Measurements from ENCODE around the gene APP. TPM values are rescaled to one million over a fixed set of nuclear protein-coding genes. Genes with fewer than 3 reads are reported as not detected.

The APP gene
- total RNA-seq, 2 experiments from 2014 or later: 0.55 TPM; not detected in 1

- intact Hi-C loops (cut with micrococcal nuclease; ENCODE audit: unreplicated experiment): no loop called here
- POLR2A ChIA-PET: no interaction called here
Observed at GRCh38 chr21:26124421-26124833, 46.1 kb downstream of the APP start.

GRCh38 chr21:26123012-26123411 lies 47.6 kb downstream of the APP start:
- Histone ChIP-seq H3K4me3 (ENCODE audit: low read depth, low read length, poor library complexity, severe bottlenecking) (no peak overlapping the region), H3K4me2 (ENCODE audit: low read length) (no peak overlapping the region), H2AFZ (ENCODE audit: low read length) (no peak overlapping the region), H3K36me3 (ENCODE audit: insufficient read depth, low read length) (no peaks in the 10 kb centered on the region), H3K27ac (ENCODE audit: low read depth, low read length, poor library complexity, severe bottlenecking) (no peak overlapping the region), H3K9me3 (ENCODE audit: low read length) (no peaks in the 10 kb centered on the region), H3K9me2 (ENCODE audit: insufficient read depth, low read length) (no peaks in the 10 kb centered on the region), H3K4me1 (ENCODE audit: insufficient read depth, low read length, poor library complexity, severe bottlenecking) (no peaks in the 10 kb centered on the region), H3K79me2 (ENCODE audit: insufficient read depth, low read depth, low read length) (no peaks in the 10 kb centered on the region), H4K20me1 (ENCODE audit: insufficient read depth, low read length) (no peaks in the 10 kb centered on the region)
- POLR2A ChIA-PET: no interaction called here
- CTCF ChIA-PET (ENCODE audit: unreplicated experiment): no interaction called here
- TF ChIP-seq CTCF (conservative IDR thresholded peaks at IDR 0.05; ENCODE audit: low read length): no peak
- TF ChIP-seq EZH2phosphoT487 (IDR thresholded peaks at IDR 0.05; ENCODE audit: borderline replicate concordance, low read depth, low read length): no peak
- no TSS peak for BruUV-seq (replicated peaks)
- intact Hi-C loops (cut with micrococcal nuclease; ENCODE audit: unreplicated experiment): no loop called here
- DNase-seq (ENCODE audit: low spot score): no peak

More at GRCh38 chr21:26124421-26124833, 46.1 kb downstream of the APP start:
- Histone ChIP-seq H3K36me3 (ENCODE audit: insufficient read depth, low read length) (no peaks in the 10 kb centered on the region), H3K27ac (ENCODE audit: low read depth, low read length, poor library complexity, severe bottlenecking) (no peak overlapping the region), H2AFZ (ENCODE audit: low read length) (no peak overlapping the region), H3K9me2 (ENCODE audit: insufficient read depth, low read length) (no peaks in the 10 kb centered on the region), H4K20me1 (ENCODE audit: insufficient read depth, low read length) (no peaks in the 10 kb centered on the region), H3K4me3 (ENCODE audit: low read depth, low read length, poor library complexity, severe bottlenecking) (no peak overlapping the region), H3K4me1 (ENCODE audit: insufficient read depth, low read length, poor library complexity, severe bottlenecking) (no peaks in the 10 kb centered on the region), H3K79me2 (ENCODE audit: insufficient read depth, low read depth, low read length) (no peaks in the 10 kb centered on the region), H3K4me2 (ENCODE audit: low read length) (no peak overlapping the region), H3K9me3 (ENCODE audit: low read length) (no peaks in the 10 kb centered on the region)
- CTCF ChIA-PET (ENCODE audit: unreplicated experiment): no interaction called here
- DNase-seq (ENCODE audit: low spot score): no peak
- BruUV-seq (replicated peaks): no TSS peak
- TF ChIP-seq CTCF (conservative IDR thresholded peaks at IDR 0.05; ENCODE audit: low read length) (no peak), EZH2phosphoT487 (IDR thresholded peaks at IDR 0.05; ENCODE audit: borderline replicate concordance, low read depth, low read length) (no peak)

- intact Hi-C loops (cut with micrococcal nuclease; ENCODE audit: unreplicated experiment): no loop called here
- TF ChIP-seq EZH2phosphoT487 (IDR thresholded peaks at IDR 0.05; ENCODE audit: borderline replicate concordance, low read depth, low read length): no peak
- TF ChIP-seq CTCF (conservative IDR thresholded peaks at IDR 0.05; ENCODE audit: low read length): no peak
- ChIA-PET CTCF (ENCODE audit: unreplicated experiment) (no interaction called here), POLR2A (no interaction called here)
- no peaks in the 10 kb centered on the region for H3K4me1 ChIP-seq (ENCODE audit: insufficient read depth, low read length, poor library complexity, severe bottlenecking)
- no peaks in the 10 kb centered on the region for H3K36me3 ChIP-seq (ENCODE audit: insufficient read depth, low read length)
- no peak overlapping the region for H3K27ac ChIP-seq (ENCODE audit: low read depth, low read length, poor library complexity, severe bottlenecking)
- H3K79me2 ChIP-seq (ENCODE audit: insufficient read depth, low read depth, low read length): no peaks in the 10 kb centered on the region
- no peak overlapping the region for H3K4me3 ChIP-seq (ENCODE audit: low read depth, low read length, poor library complexity, severe bottlenecking)
- no peaks in the 10 kb centered on the region for H3K9me2 ChIP-seq (ENCODE audit: insufficient read depth, low read length)
- no peaks in the 10 kb centered on the region for H4K20me1 ChIP-seq (ENCODE audit: insufficient read depth, low read length)
- no peaks in the 10 kb centered on the region for H3K9me3 ChIP-seq (ENCODE audit: low read length)
- no peak overlapping the region for H2AFZ ChIP-seq (ENCODE audit: low read length)
- BruUV-seq (replicated peaks): no TSS peak
- DNase-seq (ENCODE audit: low spot score): no peak
- no peak overlapping the region for H3K4me2 ChIP-seq (ENCODE audit: low read length)
Observed at GRCh38 chr21:26120828-26121227, 49.7 kb downstream of the APP start.
